Fibroblast of lung (primary cell): ENCODE measurements around the gene GPC6.

Source experiments
- CTCF ChIP-seq, 2 donors: IDR thresholded peaks in 1 of 2; conservative IDR thresholded peaks in 1 of 2; 1 replicate in 1 of 2; 2 replicates in 1 of 2; pipeline ENCODE4 v1.5.1; 2011 to 2012; ENCODE audit warnings: low read length in 2 of 2, control low read depth in 1 of 2, inconsistent platforms in 1 of 2, low read depth in 1 of 2, mild to moderate bottlenecking in 1 of 2
- EZH2 ChIP-seq: IDR thresholded peaks from 2 replicates; pipeline ENCODE4 v1.5.1; 2012; ENCODE audit warnings: low read length, control low read depth, mild to moderate bottlenecking; ENCODE audit errors: missing control alignments

- TF ChIP-seq CTCF (conservative IDR thresholded peaks at IDR 0.05 in 1 of 2, IDR thresholded peaks at IDR 0.05 in 1 of 2; ENCODE audit: low read depth in 1 of 2, low read length in 2 of 2) = no peak
- TF ChIP-seq EZH2 = no peak
Observed at GRCh38 chr13:94182185-94182761, 955.7 kb downstream of the GPC6 start.
